ENCODE data around the gene CRHR2.

Gene CRHR2

GRCh38 chr7:30613366-30614325 is 68.6 kb downstream of the CRHR2 start:
- no peak for DNase-seq

- DNase-seq: no peak
Measured at GRCh38 chr7:30612658-30613265, 69.5 kb downstream of the CRHR2 start.

GRCh38 chr7:30605832-30606231 is 76.4 kb downstream of the CRHR2 start:
- no peak for DNase-seq

GRCh38 chr7:30604901-30605300 is 77.4 kb downstream of the CRHR2 start:
- no peak for DNase-seq
